Liver (tissue), 9 donors: Measurements from ENCODE around the gene CSE1L. TPM values are rescaled to one million over a fixed set of nuclear protein-coding genes. Genes with fewer than 3 reads are reported as not detected.
"Not testable (repeated sequence)": the region's sequence is repeated elsewhere in the genome, so short reads cannot be mapped to it uniquely, and the experiment has no call there.

Experiments
- DNase-seq: peaks from one replicate; pipeline ENCODE4 v3.0.0-alpha.2; 2017; ENCODE audit warnings: low spot score
- H3K27ac ChIP-seq, 2 donors: one replicate each; pipeline ENCODE4 v1.7.0; 2013; ENCODE audit warnings: inconsistent platforms in 2 of 2, low read length in 2 of 2, control low read depth in 1 of 2, low read depth in 1 of 2, mild to moderate bottlenecking in 1 of 2
- H3K27me3 ChIP-seq, 4 donors: one replicate each; pipeline versions ENCODE4 v1.6.1 to v1.7.0; 2013; ENCODE audit warnings: low read length in 3 of 4, inconsistent platforms in 1 of 4, mild to moderate bottlenecking in 1 of 4, moderate library complexity in 1 of 4; ENCODE audit not compliant: control insufficient read depth in 4 of 4, insufficient read depth in 4 of 4
- H3K36me3 ChIP-seq, 4 donors: one replicate each; pipeline versions ENCODE4 v1.6.1 to v1.7.0; 2013; ENCODE audit warnings: low read length in 3 of 4, mild to moderate bottlenecking in 3 of 4, low read depth in 1 of 4, moderate library complexity in 1 of 4; ENCODE audit not compliant: control insufficient read depth in 4 of 4, insufficient read depth in 3 of 4
- H3K4me1 ChIP-seq, 4 donors: one replicate each; pipeline versions ENCODE4 v1.6.1 to v1.7.0; 2013; ENCODE audit warnings: low read length in 3 of 4, mild to moderate bottlenecking in 3 of 4, moderate library complexity in 1 of 4; ENCODE audit not compliant: control insufficient read depth in 4 of 4, insufficient read depth in 4 of 4
- H3K4me3 ChIP-seq, 3 donors: one replicate each; pipeline versions ENCODE4 v1.6.1 to v1.7.0; 2013; ENCODE audit warnings: low read length in 3 of 3, control low read depth in 1 of 3, low read depth in 1 of 3, mild to moderate bottlenecking in 1 of 3
- H3K9ac ChIP-seq, 2 donors: one replicate each; pipeline ENCODE4 v1.7.0; 2013; ENCODE audit warnings: low read length in 2 of 2, mild to moderate bottlenecking in 2 of 2, moderate library complexity in 2 of 2, control low read depth in 1 of 2, low read depth in 1 of 2
- H3K9me3 ChIP-seq, 4 donors: one replicate each; pipeline versions ENCODE4 v1.6.1 to v1.7.0; 2013; ENCODE audit warnings: low read length in 3 of 4; ENCODE audit not compliant: control insufficient read depth in 4 of 4
- ATF3 ChIP-seq: IDR thresholded peaks from 2 replicates; pipeline ENCODE4 v1.6.1; 2016; ENCODE audit warnings: antibody characterized with exemption
- FOXA1 ChIP-seq: IDR thresholded peaks from 2 replicates; pipeline ENCODE4 v1.6.1; 2016; ENCODE audit warnings: antibody characterized with exemption
- FOXA2 ChIP-seq: IDR thresholded peaks from 2 replicates; pipeline ENCODE4 v1.6.1; 2016; ENCODE audit warnings: antibody characterized with exemption
- GABPA ChIP-seq, 2 donors: IDR thresholded peaks in 1 of 2; conservative IDR thresholded peaks in 1 of 2; 2 replicates each; pipeline ENCODE4 v1.6.1; 2016; ENCODE audit warnings: antibody characterized with exemption in 2 of 2, mild to moderate bottlenecking in 1 of 2, moderate library complexity in 1 of 2
- HNF4A ChIP-seq, 2 donors: conservative IDR thresholded peaks; 2 replicates each; pipeline ENCODE4 v1.6.1; 2016; ENCODE audit warnings: antibody characterized with exemption in 2 of 2, mild to moderate bottlenecking in 2 of 2
- HNF4G ChIP-seq: IDR thresholded peaks from 2 replicates; pipeline ENCODE4 v1.6.1; 2016; ENCODE audit warnings: antibody characterized with exemption
- JUND ChIP-seq, 2 donors: IDR thresholded peaks; 2 replicates each; pipeline ENCODE4 v1.6.1; 2016; ENCODE audit warnings: antibody characterized with exemption in 2 of 2
- MAX ChIP-seq: IDR thresholded peaks from 2 replicates; pipeline ENCODE4 v1.6.1; 2016; ENCODE audit warnings: antibody characterized with exemption
- RAD21 ChIP-seq, 2 donors: IDR thresholded peaks; 2 replicates each; pipeline ENCODE4 v1.6.1; 2016; ENCODE audit warnings: antibody characterized with exemption in 2 of 2, mild to moderate bottlenecking in 2 of 2
- RXRA ChIP-seq, 2 donors: IDR thresholded peaks; 2 replicates each; pipeline ENCODE4 v1.6.1; 2017 to 2018; ENCODE audit warnings: antibody characterized with exemption in 2 of 2, mild to moderate bottlenecking in 1 of 2
- SP1 ChIP-seq: IDR thresholded peaks from 2 replicates; pipeline ENCODE4 v1.6.1; 2018; ENCODE audit warnings: antibody characterized with exemption, mild to moderate bottlenecking
- TAF1 ChIP-seq: conservative IDR thresholded peaks from 2 replicates; pipeline ENCODE4 v1.6.1; 2016; ENCODE audit warnings: antibody characterized with exemption, mild to moderate bottlenecking
- YY1 ChIP-seq: IDR thresholded peaks from 2 replicates; pipeline ENCODE4 v1.6.1; 2016; ENCODE audit warnings: antibody characterized with exemption, mild to moderate bottlenecking
- WGBS: extraction: QIAGEN DNeasy Blood & Tissue Kit; methylation state at CpG from one replicate; pipeline ENCODE4 v1.1.7; 2013; 5-methylcytosine and 5-hydroxymethylcytosine counted together
- polyA plus RNA-seq, 2 donors: library from polyadenylated mRNA; stranded (reverse) in 1 of 2; unstranded in 1 of 2; fragments of 200-250 nt in 1 of 2; fragments of >200 nt in 1 of 2; fragmentation: Nextera tagmentation in 1 of 2; extraction: Ambion mirVana in 1 of 2; gene quantifications; one replicate each; pipeline versions ENCODE4 v1.2.1 to v1.2.3, GENCODE V29; 2013 to 2015
- total RNA-seq, 2 donors: library from RNA; depleted of rRNA; stranded (reverse); fragments of >200 nt; gene quantifications; one replicate each; pipeline ENCODE4 v1.2.3, GENCODE V29; 2014
- TF ChIP-seq, protein P1 (sequence below): IDR thresholded peaks from 2 replicates; pipeline ENCODE4 v1.6.1; 2016; ENCODE audit warnings: antibody characterized with exemption
- TF ChIP-seq, protein P2 (sequence below): IDR thresholded peaks from 2 replicates; pipeline ENCODE4 v1.6.1; 2016; ENCODE audit warnings: antibody characterized with exemption, mild to moderate bottlenecking
- donor health status: healthy.
- donor health status: healthy.
- donor health status: healthy.
- donor health status: healthy.
- donor health status: healthy.

CSE1L gene
- total and polyA plus RNA-seq, 4 donors, result 13.1 to 48.8 (median 19.3) TPM

DNA sequence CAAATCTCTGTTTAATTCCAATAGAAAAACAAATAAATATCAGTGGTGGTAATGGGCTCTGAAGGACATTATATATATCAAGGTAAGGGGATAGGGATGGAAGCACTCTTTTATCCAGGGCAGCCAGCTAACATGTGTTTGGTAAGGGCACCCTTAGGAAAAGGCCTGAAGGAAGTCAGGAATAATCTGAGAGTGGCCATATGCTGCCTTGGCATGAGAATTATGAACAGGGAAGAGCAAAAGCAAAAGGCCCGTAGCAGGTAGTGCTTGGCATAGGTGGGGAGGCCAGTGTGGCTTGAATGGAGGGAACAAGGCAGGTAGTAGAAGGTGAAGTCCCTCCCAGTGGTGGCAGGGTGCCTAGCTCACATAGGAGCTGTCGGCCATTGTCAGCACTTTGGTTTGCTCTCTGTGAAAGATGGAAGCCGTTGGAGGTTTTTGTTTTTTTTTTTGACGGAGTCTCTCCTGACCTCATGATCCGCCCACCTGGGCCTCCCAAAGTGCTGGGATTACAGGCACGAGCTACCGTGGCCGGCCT is 39.6 kb upstream of the CSE1L start (continued):
- TF ChIP-seq, protein P1, sequence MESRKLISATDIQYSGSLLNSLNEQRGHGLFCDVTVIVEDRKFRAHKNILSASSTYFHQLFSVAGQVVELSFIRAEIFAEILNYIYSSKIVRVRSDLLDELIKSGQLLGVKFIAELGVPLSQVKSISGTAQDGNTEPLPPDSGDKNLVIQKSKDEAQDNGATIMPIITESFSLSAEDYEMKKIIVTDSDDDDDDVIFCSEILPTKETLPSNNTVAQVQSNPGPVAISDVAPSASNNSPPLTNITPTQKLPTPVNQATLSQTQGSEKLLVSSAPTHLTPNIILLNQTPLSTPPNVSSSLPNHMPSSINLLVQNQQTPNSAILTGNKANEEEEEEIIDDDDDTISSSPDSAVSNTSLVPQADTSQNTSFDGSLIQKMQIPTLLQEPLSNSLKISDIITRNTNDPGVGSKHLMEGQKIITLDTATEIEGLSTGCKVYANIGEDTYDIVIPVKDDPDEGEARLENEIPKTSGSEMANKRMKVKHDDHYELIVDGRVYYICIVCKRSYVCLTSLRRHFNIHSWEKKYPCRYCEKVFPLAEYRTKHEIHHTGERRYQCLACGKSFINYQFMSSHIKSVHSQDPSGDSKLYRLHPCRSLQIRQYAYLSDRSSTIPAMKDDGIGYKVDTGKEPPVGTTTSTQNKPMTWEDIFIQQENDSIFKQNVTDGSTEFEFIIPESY, result no peak

DNA sequence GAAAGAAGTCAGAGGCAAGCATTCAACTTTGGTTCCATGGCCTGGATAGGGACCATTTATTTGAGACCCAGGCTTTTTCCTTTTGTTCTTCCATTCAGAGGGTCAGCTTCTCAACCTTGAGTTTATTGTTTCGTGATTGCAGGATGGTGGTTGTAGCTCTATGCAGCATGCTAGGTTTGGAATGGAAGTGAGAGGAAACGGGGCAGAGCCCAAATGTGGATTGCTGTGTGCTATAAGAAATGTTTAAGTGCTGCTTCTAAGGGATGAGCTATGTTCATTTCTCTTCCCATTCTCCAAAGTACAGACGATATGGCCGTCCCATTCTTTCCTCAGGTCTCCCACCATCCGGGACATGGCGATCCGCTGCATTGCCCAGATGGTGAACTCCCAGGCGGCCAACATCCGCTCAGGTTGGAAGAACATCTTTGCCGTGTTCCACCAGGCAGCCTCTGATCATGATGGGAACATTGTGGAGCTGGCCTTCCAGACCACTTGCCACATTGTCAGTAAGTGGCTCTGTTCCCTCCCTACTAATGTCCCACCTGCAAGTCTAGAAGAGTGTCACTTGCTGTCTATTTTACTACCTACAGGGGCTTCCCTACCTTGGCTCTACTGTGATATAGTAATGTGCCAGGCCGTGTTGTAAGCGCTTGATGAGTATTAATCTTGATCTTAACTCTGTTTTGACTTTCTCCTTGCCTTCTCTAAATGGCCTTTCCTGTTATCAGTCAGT is 36.0 kb upstream of the CSE1L start:
- H3K9ac ChIP-seq, result no peak overlapping the region
- peaks cover 0 to 8% (median 3%) of the 10 kb centered on the region in 4 donors for H3K4me1 ChIP-seq
- no peaks in the 10 kb centered on the region for H3K27me3 ChIP-seq
- no peak for TF ChIP-seq RAD21 (IDR thresholded peaks at IDR 0.05)
- TF ChIP-seq GABPA (IDR thresholded peaks at IDR 0.05 in 1 of 2, conservative IDR thresholded peaks at IDR 0.05 in 1 of 2), result no peak
- TF ChIP-seq FOXA2, result no peak
- TF ChIP-seq YY1, result no peak
- TF ChIP-seq ATF3, result no peak
- no peak for TF ChIP-seq HNF4G
- no peak for TF ChIP-seq SP1
- TF ChIP-seq HNF4A (conservative IDR thresholded peaks at IDR 0.05), result no peak
- TF ChIP-seq JUND (IDR thresholded peaks at IDR 0.05), result no peak
- no peak for TF ChIP-seq FOXA1
- no peak overlapping the region for H3K27ac ChIP-seq
- no peak overlapping the region for H3K4me3 ChIP-seq
- DNase-seq, result no peak
- 98% methylated on average over 12 of the region's 12 CpGs for WGBS
- H3K9me3 ChIP-seq, result no peaks in the 10 kb centered on the region
- H3K36me3 ChIP-seq, result peaks cover 14 to 53% (median 48%) of the 10 kb centered on the region in 4 donors

DNA sequence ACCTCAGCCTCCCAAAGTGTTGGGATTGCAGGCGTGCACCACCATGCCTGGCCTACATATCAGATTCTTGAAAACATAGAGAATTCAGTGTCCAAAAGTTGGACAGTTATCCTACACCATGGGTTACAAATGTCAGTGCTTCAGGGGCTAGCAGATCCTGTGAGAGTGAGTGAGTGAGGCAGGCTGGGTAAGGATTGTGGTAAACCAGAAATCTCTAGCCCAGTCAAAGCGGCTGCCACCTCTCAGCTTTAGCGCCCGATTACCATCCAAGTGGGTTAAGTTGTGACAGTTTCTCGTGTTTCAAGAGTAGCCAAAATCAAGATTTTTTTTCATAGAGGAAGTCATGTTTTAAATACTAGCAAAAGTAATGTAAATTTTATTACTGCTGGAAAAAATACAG is 21.9 kb upstream of the CSE1L start:
- Histone ChIP-seq H3K27me3 (no peaks in the 10 kb centered on the region), H3K4me3 (no peak overlapping the region), H3K9ac (no peak overlapping the region), H3K36me3 (peaks cover 13 to 74% (median 46%) of the 10 kb centered on the region in 4 donors), H3K9me3 (no peaks in the 10 kb centered on the region), H3K4me1 (no peaks in the 10 kb centered on the region), H3K27ac (no peak overlapping the region)
- 93% methylated on average over 5 of the region's 5 CpGs for WGBS
- no peak for DNase-seq
- TF ChIP-seq FOXA2 (no peak), GABPA (IDR thresholded peaks at IDR 0.05 in 1 of 2, conservative IDR thresholded peaks at IDR 0.05 in 1 of 2) (no peak), ATF3 (no peak), RAD21 (IDR thresholded peaks at IDR 0.05) (no peak), MAX (no peak), JUND (IDR thresholded peaks at IDR 0.05) (no peak), SP1 (no peak), HNF4A (conservative IDR thresholded peaks at IDR 0.05) (no peak), HNF4G (no peak), RXRA (IDR thresholded peaks at IDR 0.05) (no peak), FOXA1 (no peak), TAF1 (no peak), YY1 (no peak)
- TF ChIP-seq, protein P2, sequence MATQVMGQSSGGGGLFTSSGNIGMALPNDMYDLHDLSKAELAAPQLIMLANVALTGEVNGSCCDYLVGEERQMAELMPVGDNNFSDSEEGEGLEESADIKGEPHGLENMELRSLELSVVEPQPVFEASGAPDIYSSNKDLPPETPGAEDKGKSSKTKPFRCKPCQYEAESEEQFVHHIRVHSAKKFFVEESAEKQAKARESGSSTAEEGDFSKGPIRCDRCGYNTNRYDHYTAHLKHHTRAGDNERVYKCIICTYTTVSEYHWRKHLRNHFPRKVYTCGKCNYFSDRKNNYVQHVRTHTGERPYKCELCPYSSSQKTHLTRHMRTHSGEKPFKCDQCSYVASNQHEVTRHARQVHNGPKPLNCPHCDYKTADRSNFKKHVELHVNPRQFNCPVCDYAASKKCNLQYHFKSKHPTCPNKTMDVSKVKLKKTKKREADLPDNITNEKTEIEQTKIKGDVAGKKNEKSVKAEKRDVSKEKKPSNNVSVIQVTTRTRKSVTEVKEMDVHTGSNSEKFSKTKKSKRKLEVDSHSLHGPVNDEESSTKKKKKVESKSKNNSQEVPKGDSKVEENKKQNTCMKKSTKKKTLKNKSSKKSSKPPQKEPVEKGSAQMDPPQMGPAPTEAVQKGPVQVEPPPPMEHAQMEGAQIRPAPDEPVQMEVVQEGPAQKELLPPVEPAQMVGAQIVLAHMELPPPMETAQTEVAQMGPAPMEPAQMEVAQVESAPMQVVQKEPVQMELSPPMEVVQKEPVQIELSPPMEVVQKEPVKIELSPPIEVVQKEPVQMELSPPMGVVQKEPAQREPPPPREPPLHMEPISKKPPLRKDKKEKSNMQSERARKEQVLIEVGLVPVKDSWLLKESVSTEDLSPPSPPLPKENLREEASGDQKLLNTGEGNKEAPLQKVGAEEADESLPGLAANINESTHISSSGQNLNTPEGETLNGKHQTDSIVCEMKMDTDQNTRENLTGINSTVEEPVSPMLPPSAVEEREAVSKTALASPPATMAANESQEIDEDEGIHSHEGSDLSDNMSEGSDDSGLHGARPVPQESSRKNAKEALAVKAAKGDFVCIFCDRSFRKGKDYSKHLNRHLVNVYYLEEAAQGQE, result no peak

DNA sequence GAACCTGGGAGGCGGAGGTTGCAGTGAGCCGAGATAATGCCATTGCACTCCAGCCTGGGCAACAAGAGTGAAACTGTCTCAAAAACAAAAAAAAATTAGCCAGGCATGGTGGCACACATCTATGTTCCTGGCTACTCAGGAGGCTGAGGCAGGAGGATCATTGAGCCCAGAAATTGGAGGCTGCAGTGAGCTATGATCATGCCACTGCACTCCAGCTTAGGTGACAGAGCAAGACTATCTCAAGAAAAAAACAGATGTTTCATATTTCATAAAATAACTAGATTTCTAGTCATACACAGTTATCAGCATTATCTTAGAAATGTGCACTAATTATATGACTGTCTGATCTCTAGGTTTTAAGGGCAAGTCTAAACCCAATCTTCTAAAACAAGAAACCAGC is 17.9 kb upstream of the CSE1L start:
- 96% methylated on average over 2 of the region's 2 CpGs for WGBS
- H3K27ac ChIP-seq, DNase-seq, H3K4me3 ChIP-seq, H3K9me3 ChIP-seq, H3K27me3 ChIP-seq, H3K9ac ChIP-seq, H3K4me1 ChIP-seq: not testable (repeated sequence)
- peaks cover 12 to 60% (median 47%) of the 10 kb centered on the region in 4 donors for H3K36me3 ChIP-seq
